HT1080 (cell line): ENCODE measurements around the gene FBXL16. TPM values are rescaled to one million over a fixed set of nuclear protein-coding genes. Genes with fewer than 3 reads are reported as not detected.
A peak's percentile ranks its signal among the peaks of the same experiment; 100 is the strongest.

Source experiments
- DNase-seq: peaks from one replicate; pipeline ENCODE4 v3.0.0-alpha.2; 2015; ENCODE audit warnings: low read depth
- total RNA-seq: library from RNA; depleted of rRNA; stranded (reverse); fragments of >200 nt; shearing (Covaris generic); gene quantifications from 2 replicates; pipeline ENCODE4 v1.2.3, GENCODE V29; 2014

The FBXL16 gene
- total RNA-seq, 1 experiment from 2014 or later: 4.2 TPM

DNA sequence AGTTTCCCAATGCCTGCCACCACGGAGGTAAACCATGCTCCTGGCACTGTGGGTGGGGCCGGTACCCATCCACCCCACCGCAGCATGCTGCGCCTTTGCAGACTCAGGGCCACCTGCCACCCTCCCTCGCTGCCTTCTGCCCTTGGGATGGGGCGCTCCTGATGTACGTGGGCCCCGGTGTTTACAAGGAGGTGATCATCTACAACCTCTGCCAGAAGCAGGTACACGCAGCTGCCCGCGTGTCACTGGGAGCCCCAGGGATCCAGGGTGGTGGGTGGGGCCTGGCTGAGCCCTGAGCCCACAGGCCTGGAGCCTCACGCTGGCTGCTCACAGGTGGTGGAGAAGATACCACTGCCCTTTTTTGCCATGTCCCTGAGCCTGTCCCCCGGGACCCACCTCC is 39.0 kb downstream of the FBXL16 start:
- no peak for DNase-seq

DNA sequence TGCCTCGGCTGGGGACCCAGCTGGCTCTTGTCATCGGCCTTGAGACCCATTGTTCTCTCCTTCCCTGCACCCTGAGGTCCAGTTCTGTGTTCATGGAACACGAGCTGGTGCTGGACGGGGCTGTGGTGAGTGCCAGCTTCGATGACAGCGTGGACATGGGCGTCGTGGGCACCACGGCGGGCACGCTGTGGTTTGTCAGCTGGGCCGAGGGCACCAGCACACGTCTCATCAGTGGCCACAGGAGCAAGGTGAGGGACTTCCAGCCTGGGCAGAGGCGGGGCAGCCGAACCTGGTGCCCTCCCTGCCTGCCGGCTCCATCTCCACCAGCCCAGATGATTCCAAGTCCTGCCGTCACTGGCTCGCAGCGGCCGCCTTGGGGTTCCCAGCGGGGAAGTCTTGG is 43.0 kb downstream of the FBXL16 start:
- no peak for DNase-seq

GRCh38 chr16:662095-662494 is 43.5 kb downstream of the FBXL16 start:
- DNase-seq: no peak

DNA sequence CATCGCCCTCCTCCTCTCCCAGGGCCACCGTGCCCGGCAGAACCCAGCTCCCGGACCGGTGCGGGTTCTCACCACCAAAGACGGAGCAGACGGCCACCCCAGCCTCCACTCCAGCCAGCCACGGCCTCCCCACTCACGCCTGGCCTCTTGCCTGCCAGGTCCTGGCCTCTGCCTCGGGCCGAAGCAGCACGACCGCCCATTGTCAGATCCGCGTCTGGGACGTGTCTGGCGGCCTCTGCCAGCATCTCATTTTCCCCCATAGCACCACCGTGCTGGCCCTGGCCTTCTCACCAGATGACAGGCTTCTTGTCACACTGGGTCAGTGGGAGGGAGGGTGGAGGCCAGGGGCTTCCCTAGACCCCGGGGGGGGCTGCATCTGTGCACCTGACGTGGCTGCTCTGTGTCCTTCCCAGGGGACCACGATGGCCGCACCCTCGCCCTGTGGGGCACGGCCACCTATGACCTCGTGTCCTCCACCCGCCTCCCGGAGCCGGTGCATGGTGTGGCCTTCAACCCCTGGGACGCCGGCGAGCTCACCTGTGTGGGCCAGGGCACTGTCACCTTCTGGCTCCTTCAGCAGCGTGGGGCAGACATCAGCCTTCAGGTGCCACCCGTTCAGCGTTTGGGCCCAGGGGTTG is 44.3 kb downstream of the FBXL16 start:
- DNase-seq: no peak

DNA sequence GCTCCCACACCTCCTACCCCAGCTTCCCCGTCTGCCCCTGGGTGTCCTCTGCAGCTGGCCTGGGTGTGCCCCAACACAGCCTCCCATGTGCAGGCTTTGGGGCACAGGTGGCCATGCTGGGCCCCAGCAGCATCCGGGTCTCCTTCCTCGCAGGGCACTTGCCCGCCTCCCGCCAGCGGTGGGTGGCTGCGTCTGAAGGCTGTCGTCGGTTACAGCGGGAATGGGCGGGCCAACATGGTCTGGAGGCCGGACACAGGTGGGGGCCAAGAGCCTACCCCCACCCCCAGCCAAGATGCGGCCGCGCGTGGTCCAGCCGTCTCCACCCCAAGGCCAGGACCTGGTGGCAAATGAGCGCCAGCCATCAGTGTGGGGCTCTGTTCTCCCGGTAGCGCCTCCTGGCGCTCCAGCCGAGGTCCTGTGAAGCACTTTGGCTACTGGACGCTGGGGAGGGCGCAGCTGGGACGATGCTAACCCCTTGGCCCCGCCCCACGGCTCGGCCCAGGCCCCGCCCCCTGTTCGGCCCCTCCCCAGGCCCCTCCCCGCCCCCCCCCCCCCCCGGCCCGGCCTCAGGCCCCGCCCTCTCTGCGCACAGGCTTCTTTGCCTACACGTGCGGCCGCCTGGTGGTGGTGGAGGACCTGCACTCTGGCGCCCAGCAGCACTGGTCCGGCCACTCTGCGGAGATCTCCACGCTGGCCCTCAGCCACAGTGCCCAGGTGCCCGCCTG is 45.0 kb downstream of the FBXL16 start:
- DNase-seq: no peak

DNA sequence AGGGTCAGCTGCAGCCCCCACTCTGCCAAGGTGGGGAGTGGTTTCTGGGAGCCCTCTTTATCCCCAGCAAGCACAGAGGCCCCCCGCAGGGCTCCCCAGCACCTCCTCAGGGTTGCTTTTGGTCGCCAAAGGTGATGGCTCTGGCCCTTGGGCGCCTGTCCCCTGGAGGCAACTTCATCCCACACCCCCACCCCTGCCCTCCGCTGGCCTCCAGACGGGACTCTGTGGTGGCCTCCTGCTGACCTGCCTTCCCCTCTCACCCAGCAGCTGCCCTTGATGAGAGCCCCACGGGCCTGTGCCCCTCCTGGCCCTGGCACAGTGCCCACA is 45.5 kb downstream of the FBXL16 start:
- DNase-seq: no peak

DNA sequence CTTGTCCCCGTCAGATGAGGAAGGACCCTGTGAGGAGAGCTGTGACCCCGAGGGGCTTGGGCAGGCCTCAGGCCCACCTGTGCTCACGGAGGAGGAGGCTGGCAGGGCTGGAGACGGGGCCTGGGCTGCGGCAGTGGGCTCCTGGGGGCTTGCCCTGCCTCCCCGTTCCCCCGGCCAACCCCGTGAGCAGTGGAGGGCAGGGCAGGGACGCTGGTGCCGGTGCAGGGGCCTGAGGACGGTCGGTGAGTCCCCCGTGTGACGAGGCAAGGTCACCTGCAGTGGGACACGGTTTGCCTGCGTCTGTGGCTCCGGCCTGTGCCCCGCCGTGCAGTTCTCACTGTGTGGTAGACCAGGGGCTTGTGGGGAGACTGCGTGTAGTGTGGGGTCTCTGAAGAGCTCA is 46.0 kb downstream of the FBXL16 start:
- no peak for DNase-seq

DNA sequence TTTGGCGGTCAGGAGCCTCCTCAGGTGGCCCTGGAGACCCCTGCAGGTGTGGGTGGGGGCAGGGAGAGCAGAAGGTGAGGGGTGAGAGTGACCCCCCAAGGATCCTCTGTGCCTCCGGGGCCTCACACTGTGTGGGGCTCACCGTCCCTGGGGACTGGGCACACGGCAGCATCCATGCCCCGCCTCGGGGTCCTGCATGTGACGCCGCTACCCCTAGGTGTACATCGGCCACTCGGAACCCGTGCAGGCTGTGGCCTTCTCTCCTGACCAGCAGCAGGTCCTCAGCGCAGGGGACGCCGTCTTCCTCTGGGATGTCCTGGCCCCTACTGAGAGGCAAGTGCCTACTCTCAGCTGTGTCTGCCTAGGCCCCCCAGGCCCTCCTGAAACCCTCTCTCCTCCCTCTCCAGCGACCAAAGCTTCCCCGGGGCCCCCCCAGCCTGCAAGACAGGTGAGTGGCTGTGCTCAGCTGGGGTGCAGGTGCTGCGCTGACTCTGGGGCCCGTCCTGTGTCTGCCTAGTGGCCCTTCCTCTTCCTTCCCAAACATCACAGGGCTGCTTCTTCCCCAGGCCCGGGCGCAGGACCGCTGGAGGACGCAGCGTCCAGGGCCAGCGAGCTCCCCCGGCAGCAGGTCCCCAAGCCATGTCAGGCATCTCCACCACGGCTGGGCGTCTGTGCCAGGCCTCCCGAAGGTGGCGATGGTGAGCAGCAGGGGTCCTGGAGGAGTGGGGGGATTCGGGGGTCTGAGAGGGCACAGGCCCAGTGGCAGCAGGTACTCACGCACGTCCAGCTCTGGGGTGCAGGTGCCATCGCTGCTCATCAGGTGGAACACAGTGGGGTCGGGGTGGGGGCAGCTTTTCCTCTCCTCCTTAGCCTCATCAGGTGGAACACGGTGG is 46.7 kb downstream of the FBXL16 start:
- no peak for DNase-seq

- DNase-seq: no peak
Observed at GRCh38 chr16:657487-657886, 48.1 kb downstream of the FBXL16 start.

DNA sequence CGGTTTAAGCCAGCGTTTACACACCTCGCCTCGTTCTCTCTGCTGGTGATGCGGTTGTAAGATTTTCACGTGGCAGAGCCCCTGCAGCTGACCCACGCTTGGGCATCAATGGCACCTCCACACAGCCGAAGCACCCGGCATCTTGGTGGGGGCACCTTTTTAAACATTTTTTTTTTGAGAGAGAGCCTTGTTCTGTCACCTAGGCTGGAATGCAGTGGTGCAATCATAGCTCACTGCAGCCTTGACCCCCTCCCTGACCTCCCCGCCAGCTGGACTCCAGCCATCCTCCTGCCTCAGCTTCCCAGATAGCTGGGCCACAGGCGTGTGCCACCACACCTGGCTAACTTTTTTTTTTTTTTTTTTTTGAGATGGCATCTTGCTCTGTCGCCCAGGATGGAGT is 51.6 kb downstream of the FBXL16 start:
- no peak for DNase-seq

DNA sequence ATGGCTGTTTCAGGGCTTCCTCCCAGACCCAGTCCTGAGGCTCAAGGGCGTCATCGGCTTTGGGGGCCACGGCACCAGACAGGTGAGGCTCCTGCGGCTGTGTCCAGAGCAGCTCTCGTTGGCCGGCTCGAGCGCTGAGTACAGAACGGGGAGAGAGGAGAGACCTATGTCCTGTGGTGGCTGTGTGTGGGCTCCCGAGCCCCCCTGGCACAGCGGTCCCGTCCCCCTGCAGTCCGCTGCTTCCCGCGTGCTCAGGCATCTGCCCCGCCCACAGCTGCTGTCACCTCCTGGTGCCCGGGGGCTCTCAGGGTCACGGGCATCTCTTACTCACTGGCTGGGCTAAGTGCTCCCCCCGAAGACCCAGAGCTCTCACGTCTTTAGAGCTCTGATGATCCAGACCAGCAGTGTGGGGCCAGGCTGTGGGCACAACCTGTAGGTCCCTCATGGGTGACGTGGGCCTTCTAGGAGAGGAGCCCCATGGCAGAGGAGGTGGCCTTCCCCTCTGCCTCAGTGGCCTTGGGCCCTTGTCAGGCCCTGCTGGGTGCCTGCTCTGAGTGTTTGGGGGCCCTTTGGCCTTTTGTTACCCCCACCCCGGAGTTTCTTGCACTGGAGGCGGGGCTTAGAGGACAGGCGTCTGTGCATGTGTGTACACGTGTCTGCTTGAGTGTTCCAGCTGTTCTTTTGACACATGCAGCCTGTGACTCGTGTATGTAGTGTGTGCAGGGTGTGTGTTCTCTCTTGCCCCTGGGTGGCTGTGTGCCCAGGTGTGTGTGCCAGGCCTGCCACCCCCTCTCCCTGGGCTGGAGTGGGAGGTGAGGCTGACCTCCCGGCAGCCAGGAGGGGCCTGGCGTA is 52.9 kb downstream of the FBXL16 start:
- DNase-seq: no peak

- DNase-seq: no peak
Observed at GRCh38 chr16:651844-652243, 53.8 kb downstream of the FBXL16 start.

- DNase-seq: no peak
Observed at GRCh38 chr16:649631-650030, 56.0 kb downstream of the FBXL16 start.

DNA sequence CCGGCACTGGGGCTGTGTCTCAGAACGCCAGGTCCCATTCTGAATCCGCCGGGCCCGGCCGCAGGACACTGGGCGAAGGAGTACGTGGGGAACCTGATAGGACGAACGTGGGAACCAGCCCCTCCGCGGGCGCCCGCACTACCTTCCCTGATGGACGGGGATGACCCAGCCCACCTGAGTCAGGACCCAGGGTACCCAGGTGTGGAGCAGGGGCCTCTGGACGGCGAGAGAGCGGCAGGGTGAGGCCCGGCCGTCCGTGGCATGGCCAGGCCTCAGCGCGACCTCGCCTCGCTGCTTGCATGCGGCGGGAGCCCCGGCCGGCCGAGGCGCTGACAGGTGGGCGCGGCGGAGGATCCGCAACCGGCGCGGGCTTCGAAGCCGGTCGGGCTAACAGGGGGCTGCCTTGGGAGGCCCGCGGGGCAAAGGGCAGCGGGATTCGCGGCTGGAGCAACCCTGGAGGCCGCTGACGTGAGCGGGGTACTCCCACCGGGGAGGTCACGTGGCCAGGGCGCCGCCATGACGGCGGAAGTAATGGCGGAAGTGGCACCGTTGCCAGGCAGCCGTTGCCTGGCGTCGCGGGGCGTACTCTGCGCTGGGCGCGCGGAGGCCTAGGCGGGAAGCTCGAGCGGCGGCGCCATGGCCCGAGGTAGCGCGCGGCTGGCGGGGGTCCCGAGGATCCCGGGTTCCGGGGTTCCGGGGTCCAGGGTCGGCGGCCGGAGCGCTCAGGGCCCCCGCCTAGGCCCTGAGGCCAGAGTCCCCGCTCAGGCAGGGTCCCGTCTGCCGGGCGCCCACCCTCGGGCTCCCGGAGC is 56.6 kb downstream of the FBXL16 start, which contains the start of gene WDR90:
Gene WDR90, plus strand, starts transcription at position 585 of the 809 bp plus-strand sequence. Its CDS starts 52 bp downstream, at position 637.
- peak; percentile 88 for DNase-seq

DNA sequence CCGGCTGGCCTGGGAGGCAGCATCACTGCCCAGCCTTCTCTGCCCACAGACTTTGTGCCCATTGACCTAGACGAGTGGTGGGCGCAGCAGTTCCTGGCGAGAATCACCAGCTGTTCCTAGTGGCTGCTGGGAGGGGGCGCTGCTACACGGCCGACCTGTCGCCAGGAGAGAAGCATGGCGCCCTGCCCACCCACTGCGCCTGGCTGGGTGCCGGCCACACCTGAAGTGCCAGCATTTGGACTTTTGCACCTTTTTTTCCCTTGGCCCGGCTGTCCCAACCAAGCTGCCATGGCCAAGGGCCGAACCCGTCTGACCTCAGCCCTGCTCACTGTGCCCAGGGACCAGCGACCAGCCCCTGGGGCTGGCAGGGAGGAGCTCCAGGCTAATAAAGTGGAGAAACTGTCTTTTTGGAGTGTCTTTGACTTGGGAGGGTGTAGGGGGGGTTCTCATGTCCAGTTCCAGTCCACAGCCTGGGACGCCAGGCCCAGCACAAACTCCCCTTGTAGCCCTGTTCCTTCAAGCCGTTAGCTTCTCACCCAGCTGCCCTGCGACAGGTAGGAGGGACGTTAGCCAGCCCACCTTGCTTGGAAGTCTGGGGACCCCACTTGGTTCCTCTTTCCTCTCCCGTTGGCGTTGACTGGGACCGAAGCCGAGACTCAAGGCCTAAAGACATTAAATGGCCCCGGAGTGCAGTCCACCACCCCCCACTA is 57.4 kb downstream of the FBXL16 start:
- peak; percentile 54 for DNase-seq

- no peak for DNase-seq
Observed at GRCh38 chr16:647173-647902, 58.3 kb downstream of the FBXL16 start.

DNA sequence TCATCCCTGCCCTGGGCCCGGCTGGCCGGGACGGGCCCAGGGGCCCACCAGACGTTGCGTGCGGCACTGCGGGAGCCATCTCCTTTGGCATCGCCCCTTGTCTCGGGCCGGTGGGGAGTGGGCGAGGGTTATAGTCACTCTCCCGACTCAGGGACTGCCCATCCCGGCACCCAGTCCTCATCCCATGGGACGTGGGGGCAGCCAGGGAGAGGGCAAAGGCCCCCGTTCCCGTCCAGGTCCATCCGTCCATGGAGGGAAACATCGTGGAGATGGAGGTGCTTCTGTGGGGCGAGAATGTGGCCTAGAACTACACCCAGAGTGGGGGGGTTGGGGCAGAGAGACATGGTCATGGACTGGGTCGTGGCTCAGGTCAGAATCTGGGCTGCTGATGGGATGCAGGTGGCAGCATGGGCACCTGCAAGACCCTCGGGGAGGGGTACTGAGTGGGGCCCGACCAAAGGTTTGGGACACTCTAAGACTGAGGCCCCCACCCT is 58.9 kb downstream of the FBXL16 start:
- no peak for DNase-seq

GRCh38 chr16:645852-646678 is 59.5 kb downstream of the FBXL16 start:
- DNase-seq: no peak
